Hematopoietic multipotent progenitor cell treated with erythropoietin and hydrocortisone succinate and interleukin-3 and kit ligand, for 17 days (in vitro differentiated cells): ENCODE results near the gene ACSM2B.
"Not testable (repeated sequence)": the region's sequence is repeated elsewhere in the genome, so short reads cannot be mapped to it uniquely, and the experiment has no call there.

Experiments
- DNase-seq: peaks from one replicate; pipeline ENCODE4 v3.0.0-alpha.2; 2015; ENCODE audit warnings: low spot score

ACSM2B gene

GRCh38 chr16:20532284-20532792, 43.8 kb downstream of the ACSM2B start:
- DNase-seq, result not testable (repeated sequence)

GRCh38 chr16:20531795-20532194, 44.4 kb downstream of the ACSM2B start:
- DNase-seq, result not testable (repeated sequence)

GRCh38 chr16:20520103-20520502, 56.1 kb downstream of the ACSM2B start:
- no peak for DNase-seq

GRCh38 chr16:20519231-20519630, 56.9 kb downstream of the ACSM2B start:
- DNase-seq, result no peak

GRCh38 chr16:20517149-20517548, 59.0 kb downstream of the ACSM2B start:
- no peak for DNase-seq

GRCh38 chr16:20515688-20516090, 60.5 kb downstream of the ACSM2B start:
- DNase-seq, result no peak

- no peak for DNase-seq
Measured at GRCh38 chr16:20510323-20510722, 65.8 kb downstream of the ACSM2B start.

- no peak for DNase-seq
Measured at GRCh38 chr16:20507280-20507679, 68.9 kb downstream of the ACSM2B start.

- no peak for DNase-seq
Measured at GRCh38 chr16:20504418-20504817, 71.7 kb downstream of the ACSM2B start.

- not testable (repeated sequence) for DNase-seq
Measured at GRCh38 chr16:20491448-20491847, 84.7 kb downstream of the ACSM2B start.

GRCh38 chr16:20490994-20491393, 85.2 kb downstream of the ACSM2B start:
- DNase-seq, result not testable (repeated sequence)
